Osteoblast (primary cell): Measurements from ENCODE around the gene EXOC3L4. TPM values are rescaled to one million over a fixed set of nuclear protein-coding genes. Genes with fewer than 3 reads are reported as not detected.
A peak's percentile ranks its signal among the peaks of the same experiment; 100 is the strongest.

Experiments used
- DNase-seq: peaks from one replicate; pipeline ENCODE4 v3.0.0; 2011; ENCODE audit warnings: low spot score, mixed read lengths; ENCODE audit not compliant: insufficient read length; ENCODE audit errors: missing footprints
- H2AFZ ChIP-seq: 2 replicates; pipeline ENCODE4 v1.6.0; 2011; ENCODE audit warnings: mild to moderate bottlenecking, low read length
- H3K27ac ChIP-seq: 2 replicates; pipeline ENCODE4 v1.5.1; 2011; ENCODE audit warnings: mild to moderate bottlenecking, low read depth, low read length, moderate library complexity
- H3K27me3 ChIP-seq: 2 replicates; pipeline ENCODE4 v1.6.0; 2012; ENCODE audit warnings: mild to moderate bottlenecking, control low read depth, inconsistent platforms, low read length, moderate library complexity; ENCODE audit not compliant: insufficient read depth
- H3K36me3 ChIP-seq: 2 replicates; pipeline ENCODE4 v1.5.1; 2011; ENCODE audit warnings: mild to moderate bottlenecking, low read length, control low read depth, moderate library complexity; ENCODE audit not compliant: insufficient read depth
- H3K4me1 ChIP-seq: 2 replicates; pipeline ENCODE4 v1.5.1; 2011; ENCODE audit warnings: mild to moderate bottlenecking, low read length, control low read depth, moderate library complexity; ENCODE audit not compliant: insufficient read depth
- H3K4me2 ChIP-seq: 2 replicates; pipeline ENCODE4 v1.6.0; 2011; ENCODE audit warnings: mild to moderate bottlenecking, low read length; ENCODE audit not compliant: insufficient read depth
- H3K4me3 ChIP-seq: fragments of 200-600 bp; sonication (generic); 3 replicates; pipeline ENCODE4 v1.5.1; 2012; ENCODE audit warnings: mild to moderate bottlenecking, low read length, inconsistent platforms; ENCODE audit not compliant: insufficient read depth
- H3K79me2 ChIP-seq: 2 replicates; pipeline ENCODE4 v1.6.0; 2012; ENCODE audit warnings: mild to moderate bottlenecking, low read length, control low read depth, inconsistent platforms; ENCODE audit not compliant: insufficient read depth
- H3K9me3 ChIP-seq: 2 replicates; pipeline ENCODE4 v1.5.1; 2011; ENCODE audit warnings: low read depth, low read length, control low read depth
- H4K20me1 ChIP-seq: 2 replicates; pipeline ENCODE4 v1.6.0; 2012; ENCODE audit warnings: mild to moderate bottlenecking, low read length, control low read depth; ENCODE audit not compliant: insufficient read depth
- total RNA-seq: library from RNA; depleted of rRNA; stranded (reverse); fragments of >200 nt; gene quantifications from 2 replicates; pipeline ENCODE4 v1.2.3, GENCODE V29; 2012
- TF ChIP-seq, protein P1 (sequence below): IDR thresholded peaks from 2 replicates; pipeline ENCODE4 v1.5.1; 2011; ENCODE audit warnings: mild to moderate bottlenecking, low read depth, low read length, moderate library complexity; ENCODE audit errors: extremely low read depth

EXOC3L4 gene
- total RNA-seq, 1 donor = not detected

- H4K20me1 ChIP-seq = peaks cover 48% of the 10 kb centered on the region
- H3K27me3 ChIP-seq = no peaks in the 10 kb centered on the region
- H3K4me2 ChIP-seq = no peak overlapping the region
- H3K9me3 ChIP-seq = no peaks in the 10 kb centered on the region
- H3K79me2 ChIP-seq = peaks cover 25% of the 10 kb centered on the region
- H3K4me3 ChIP-seq = no peak overlapping the region
- TF ChIP-seq, protein P1, sequence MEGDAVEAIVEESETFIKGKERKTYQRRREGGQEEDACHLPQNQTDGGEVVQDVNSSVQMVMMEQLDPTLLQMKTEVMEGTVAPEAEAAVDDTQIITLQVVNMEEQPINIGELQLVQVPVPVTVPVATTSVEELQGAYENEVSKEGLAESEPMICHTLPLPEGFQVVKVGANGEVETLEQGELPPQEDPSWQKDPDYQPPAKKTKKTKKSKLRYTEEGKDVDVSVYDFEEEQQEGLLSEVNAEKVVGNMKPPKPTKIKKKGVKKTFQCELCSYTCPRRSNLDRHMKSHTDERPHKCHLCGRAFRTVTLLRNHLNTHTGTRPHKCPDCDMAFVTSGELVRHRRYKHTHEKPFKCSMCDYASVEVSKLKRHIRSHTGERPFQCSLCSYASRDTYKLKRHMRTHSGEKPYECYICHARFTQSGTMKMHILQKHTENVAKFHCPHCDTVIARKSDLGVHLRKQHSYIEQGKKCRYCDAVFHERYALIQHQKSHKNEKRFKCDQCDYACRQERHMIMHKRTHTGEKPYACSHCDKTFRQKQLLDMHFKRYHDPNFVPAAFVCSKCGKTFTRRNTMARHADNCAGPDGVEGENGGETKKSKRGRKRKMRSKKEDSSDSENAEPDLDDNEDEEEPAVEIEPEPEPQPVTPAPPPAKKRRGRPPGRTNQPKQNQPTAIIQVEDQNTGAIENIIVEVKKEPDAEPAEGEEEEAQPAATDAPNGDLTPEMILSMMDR = no peak
- peak; percentile 93 for DNase-seq
- H3K4me1 ChIP-seq = peaks cover 54% of the 10 kb centered on the region
- H2AFZ ChIP-seq = no peak overlapping the region
- H3K27ac ChIP-seq = no peak overlapping the region
- H3K36me3 ChIP-seq = peaks cover 9% of the 10 kb centered on the region
These were observed 31.8 kb downstream of the EXOC3L4 start for GRCh38 chr14:103126088-103126872.

GRCh38 chr14:103126873-103127304, 32.4 kb downstream of the EXOC3L4 start:
- Histone ChIP-seq H3K36me3 (peaks cover 9% of the 10 kb centered on the region), H3K79me2 (peaks cover 25% of the 10 kb centered on the region), H2AFZ (no peak overlapping the region), H4K20me1 (peaks cover 48% of the 10 kb centered on the region), H3K4me3 (no peak overlapping the region), H3K27ac (no peak overlapping the region), H3K27me3 (no peaks in the 10 kb centered on the region), H3K4me1 (peaks cover 49% of the 10 kb centered on the region), H3K4me2 (no peak overlapping the region), H3K9me3 (no peaks in the 10 kb centered on the region)
- TF ChIP-seq, protein P1 = no peak
- DNase-seq = peak; percentile 82

- peak; percentile 76 for DNase-seq
- Histone ChIP-seq H3K27me3 (no peaks in the 10 kb centered on the region), H4K20me1 (peaks cover 48% of the 10 kb centered on the region), H3K27ac (no peak overlapping the region), H2AFZ (no peak overlapping the region), H3K4me1 (peaks cover 45% of the 10 kb centered on the region), H3K79me2 (peaks cover 25% of the 10 kb centered on the region), H3K9me3 (no peaks in the 10 kb centered on the region), H3K36me3 (peaks cover 10% of the 10 kb centered on the region), H3K4me3 (no peak overlapping the region), H3K4me2 (no peak overlapping the region)
- TF ChIP-seq, protein P1 = no peak
These were observed 32.8 kb downstream of the EXOC3L4 start for GRCh38 chr14:103127356-103127755.

DNA sequence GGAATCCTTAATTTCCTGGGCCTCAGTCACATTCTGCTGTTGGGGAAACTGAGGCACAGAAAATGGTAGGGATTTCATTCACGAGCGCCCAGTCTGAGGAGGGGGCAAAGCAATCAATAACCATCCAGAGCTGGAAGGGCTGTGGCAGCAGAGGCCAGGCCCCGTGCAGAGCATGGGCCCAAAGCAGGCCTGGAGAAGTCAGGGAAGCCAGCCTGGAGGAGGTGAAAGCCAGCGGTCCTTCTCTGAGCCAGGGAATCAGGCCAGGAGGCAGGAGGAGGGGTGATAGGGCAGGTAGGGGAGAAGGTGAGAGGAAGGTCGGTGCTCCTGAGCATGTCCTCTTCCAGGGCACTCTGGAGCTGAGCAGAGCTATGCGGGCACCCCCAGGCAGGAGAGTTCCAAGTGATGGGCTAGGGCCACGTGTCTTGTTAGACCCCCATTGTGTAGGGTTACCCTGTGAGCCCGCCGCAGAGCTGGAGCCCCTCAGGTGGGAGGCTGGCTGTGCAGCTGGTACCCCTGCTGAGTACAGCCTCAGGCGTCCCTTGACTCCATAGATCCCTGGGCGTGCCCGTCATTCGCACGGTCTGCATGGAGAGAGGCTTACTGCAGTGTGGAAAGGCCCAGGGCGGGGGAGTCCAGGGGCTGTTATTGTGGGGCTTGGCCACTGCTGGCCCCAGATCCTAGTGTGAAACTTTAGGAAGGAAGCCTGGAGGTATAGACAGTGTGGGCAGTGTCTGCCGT, 33.5 kb downstream of the EXOC3L4 start:
- Histone ChIP-seq H3K4me3 (no peak overlapping the region), H3K4me2 (no peak overlapping the region), H3K27ac (no peak overlapping the region), H3K36me3 (peaks cover 16% of the 10 kb centered on the region), H3K27me3 (no peaks in the 10 kb centered on the region), H3K4me1 (peaks cover 39% of the 10 kb centered on the region), H3K9me3 (no peaks in the 10 kb centered on the region), H4K20me1 (peaks cover 48% of the 10 kb centered on the region), H2AFZ (no peak overlapping the region), H3K79me2 (peaks cover 25% of the 10 kb centered on the region)
- TF ChIP-seq, protein P1 = no peak
- DNase-seq = peak; percentile 90
